Gastrocnemius medialis (tissue), 4 donors: ENCODE results near the gene NCF4.

Source experiments
- CTCF ChIP-seq, 5 experiments: fragments of 450-650 bp in 3 of 5; fragments of 200-600 bp in 2 of 5; sonication (generic) in 2 of 5; IDR thresholded peaks in 4 of 5; conservative IDR thresholded peaks in 1 of 5; 1 replicate in 4 of 5; 2 replicates in 1 of 5; pipeline ENCODE4 v1.5.1; 2016 to 2019; ENCODE audit warnings: antibody characterized with exemption in 5 of 5, mild to moderate bottlenecking in 3 of 5, moderate library complexity in 3 of 5
- POLR2A ChIP-seq, 2 donors: fragments of 450-650 bp; IDR thresholded peaks; one replicate each; pipeline ENCODE4 v1.6.1; 2017; ENCODE audit warnings: antibody characterized with exemption in 2 of 2, mild to moderate bottlenecking in 2 of 2, moderate library complexity in 2 of 2

GRCh38 chr22:36860017-36860416, 789 bp upstream of the NCF4 start:
- TF ChIP-seq CTCF (IDR thresholded peaks at IDR 0.05 in 4 of 5, conservative IDR thresholded peaks at IDR 0.05 in 1 of 5) = no peak
- TF ChIP-seq POLR2A (IDR thresholded peaks at IDR 0.05) = no peak
